ENCODE results near the gene BBS9.

GRCh38 chr7:33336820-33337219, 207.5 kb downstream of the BBS9 start:
- no peak for TF ChIP-seq ZBTB40 (IDR thresholded peaks at IDR 0.05)
- no peak for TF ChIP-seq ZBTB40 (CRISPR knock-in tag; IDR thresholded peaks at IDR 0.05)
- TF ChIP-seq, protein P1, sequence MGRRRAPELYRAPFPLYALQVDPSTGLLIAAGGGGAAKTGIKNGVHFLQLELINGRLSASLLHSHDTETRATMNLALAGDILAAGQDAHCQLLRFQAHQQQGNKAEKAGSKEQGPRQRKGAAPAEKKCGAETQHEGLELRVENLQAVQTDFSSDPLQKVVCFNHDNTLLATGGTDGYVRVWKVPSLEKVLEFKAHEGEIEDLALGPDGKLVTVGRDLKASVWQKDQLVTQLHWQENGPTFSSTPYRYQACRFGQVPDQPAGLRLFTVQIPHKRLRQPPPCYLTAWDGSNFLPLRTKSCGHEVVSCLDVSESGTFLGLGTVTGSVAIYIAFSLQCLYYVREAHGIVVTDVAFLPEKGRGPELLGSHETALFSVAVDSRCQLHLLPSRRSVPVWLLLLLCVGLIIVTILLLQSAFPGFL (CRISPR knock-in tag; IDR thresholded peaks at IDR 0.05), result no peak
- no peak for TF ChIP-seq USF2 (CRISPR knock-in tag; IDR thresholded peaks at IDR 0.05)
- no peak for TF ChIP-seq KDM1A (IDR thresholded peaks at IDR 0.05)
- TF ChIP-seq TARDBP (IDR thresholded peaks at IDR 0.05), result no peak
- no peak for TF ChIP-seq RCOR1 (IDR thresholded peaks at IDR 0.05; ENCODE audit: borderline replicate concordance in 1 of 2, low read depth in 2 of 2, low read length in 2 of 2)

Measured in K562 (cell line).